OCI-LY3 (cell line): ENCODE data around the gene SNED1.

Experiments used
- H2AFZ ChIP-seq: fragments of 200-600, 300-600 bp; shearing (Covaris generic); 2 replicates; pipeline ENCODE4 v1.6.0; 2014; ENCODE audit warnings: antibody characterized with exemption, low read depth, low read length
- H3K27ac ChIP-seq: fragments of 200-600, 300-600 bp; sonication (generic); 2 replicates; pipeline ENCODE4 v1.5.1; 2014; ENCODE audit warnings: mild to moderate bottlenecking, low read length, moderate library complexity, mixed read lengths
- H3K27me3 ChIP-seq: fragments of 200-600, 300-600 bp; sonication (generic); 2 replicates; pipeline ENCODE4 v1.6.1; 2014; ENCODE audit warnings: low read depth, low read length, mixed read lengths
- H3K36me3 ChIP-seq: fragments of 200-600, 300-600 bp; sonication (generic); replicated peaks from 2 replicates; pipeline ENCODE3; 2014; ENCODE audit warnings: low read depth, low read length, mixed read lengths
- H3K4me1 ChIP-seq: fragments of 300-600, 200-600 bp; sonication (generic); 2 replicates; pipeline ENCODE4 v1.6.1; 2014; ENCODE audit warnings: low read length, mixed read lengths
- H3K4me2 ChIP-seq: fragments of 200-600, 300-600 bp; sonication (generic); 2 replicates; pipeline ENCODE4 v1.6.1; 2014; ENCODE audit warnings: low read length, mixed read lengths
- H3K4me3 ChIP-seq: fragments of 300-600, 200-600 bp; sonication (generic); 2 replicates; pipeline ENCODE4 v1.5.1; 2014; ENCODE audit warnings: antibody characterized with exemption, mild to moderate bottlenecking, low read length, moderate library complexity
- H3K79me2 ChIP-seq: fragments of 300-600, 200-600 bp; shearing (Covaris generic); 2 replicates; pipeline ENCODE4 v1.6.1; 2014; ENCODE audit warnings: mild to moderate bottlenecking, low read length, mixed read lengths
- H3K9ac ChIP-seq: fragments of 300-600, 200-600 bp; shearing (Covaris generic); 2 replicates; pipeline ENCODE4 v1.6.0; 2014; ENCODE audit warnings: mild to moderate bottlenecking, low read length, moderate library complexity
- H3K9me3 ChIP-seq: fragments of 200-600, 300-600 bp; shearing (Covaris generic); 2 replicates; pipeline ENCODE4 v1.6.1; 2014; ENCODE audit warnings: low read length, mixed read lengths; ENCODE audit not compliant: insufficient read depth
- H4K20me1 ChIP-seq: fragments of 200-600, 300-600 bp; sonication (generic); 2 replicates; pipeline ENCODE4 v1.6.1; 2016; ENCODE audit warnings: low read length, mixed read lengths; ENCODE audit not compliant: insufficient read depth
- CTCF ChIP-seq: fragments of 200-600, 300-600 bp; sonication (generic); IDR thresholded peaks from 2 replicates; pipeline ENCODE4 v1.5.1; 2014; ENCODE audit warnings: antibody characterized with exemption, low read length, low read depth
- EZH2phosphoT487 ChIP-seq: fragments of 200-600 bp; shearing (Covaris generic); IDR thresholded peaks from 2 replicates; pipeline ENCODE4 v1.6.1; 2018; ENCODE audit warnings: antibody characterized with exemption, mixed run types, low read depth

The SNED1 gene

GRCh38 chr2:240962300-240963064 is 35.9 kb upstream of the SNED1 start:
- no peaks in the 10 kb centered on the region for H3K27me3 ChIP-seq
- H2AFZ ChIP-seq: no peak overlapping the region
- TF ChIP-seq CTCF: no peak
- TF ChIP-seq EZH2phosphoT487: no peak
- H3K79me2 ChIP-seq: no peaks in the 10 kb centered on the region
- no peak overlapping the region for H3K4me2 ChIP-seq
- H3K9ac ChIP-seq: no peak overlapping the region
- H3K9me3 ChIP-seq: no peaks in the 10 kb centered on the region
- no peaks in the 10 kb centered on the region for H3K4me1 ChIP-seq
- no peak overlapping the region for H3K27ac ChIP-seq
- no peaks in the 10 kb centered on the region for H3K36me3 ChIP-seq
- H3K4me3 ChIP-seq: no peak overlapping the region
- H4K20me1 ChIP-seq: no peaks in the 10 kb centered on the region

DNA sequence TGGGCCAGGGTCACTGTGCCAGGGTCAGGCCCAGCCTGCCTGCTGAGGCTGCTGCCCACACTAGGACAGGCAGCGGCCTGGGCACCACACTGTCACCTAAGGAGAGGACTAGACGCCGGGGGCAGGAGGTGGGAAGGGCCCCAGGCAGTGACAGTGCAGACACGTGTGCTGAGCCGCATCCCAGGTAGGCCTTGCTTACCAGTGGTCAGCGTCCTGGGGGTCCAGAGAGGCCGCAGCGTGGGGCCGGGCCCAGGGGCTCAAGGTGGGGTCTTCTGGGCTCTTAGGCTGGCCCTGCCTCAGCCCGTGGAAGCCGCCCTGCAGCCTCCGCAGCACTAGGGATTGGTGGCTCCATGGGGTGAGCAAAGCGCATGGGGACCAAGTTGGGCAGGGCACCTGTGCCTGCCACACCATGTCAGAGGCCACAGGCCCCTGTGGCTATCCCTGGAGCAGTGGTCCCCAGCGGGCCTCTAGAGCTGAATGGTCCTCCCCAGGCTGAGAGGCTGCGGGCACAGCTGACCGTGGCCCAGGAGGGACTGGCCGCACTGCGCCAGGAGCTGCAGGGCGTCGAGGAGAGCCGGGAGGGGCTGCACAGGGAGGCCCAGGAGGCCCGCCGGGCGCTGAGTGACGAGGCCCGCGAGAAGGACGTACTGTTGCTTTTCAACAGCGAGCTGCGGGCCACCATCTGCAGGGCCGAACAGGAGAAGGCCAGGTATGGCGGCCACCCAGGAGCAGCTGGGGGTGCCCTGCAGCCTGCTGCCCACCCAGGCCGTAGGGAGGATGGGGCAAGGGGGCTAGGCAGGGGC is 35.2 kb upstream of the SNED1 start:
- no peak overlapping the region for H3K9ac ChIP-seq
- H3K36me3 ChIP-seq: no peaks in the 10 kb centered on the region
- no peak overlapping the region for H3K4me2 ChIP-seq
- no peak overlapping the region for H2AFZ ChIP-seq
- no peaks in the 10 kb centered on the region for H3K4me1 ChIP-seq
- no peak overlapping the region for H3K27ac ChIP-seq
- H3K27me3 ChIP-seq: no peaks in the 10 kb centered on the region
- no peaks in the 10 kb centered on the region for H3K79me2 ChIP-seq
- no peaks in the 10 kb centered on the region for H4K20me1 ChIP-seq
- no peak overlapping the region for H3K4me3 ChIP-seq
- TF ChIP-seq EZH2phosphoT487 (no peak), CTCF (no peak)
- no peaks in the 10 kb centered on the region for H3K9me3 ChIP-seq

- Histone ChIP-seq H2AFZ (no peak overlapping the region), H3K4me1 (no peaks in the 10 kb centered on the region), H3K4me3 (no peak overlapping the region), H3K4me2 (no peak overlapping the region), H3K9me3 (no peaks in the 10 kb centered on the region), H3K36me3 (no peaks in the 10 kb centered on the region), H3K27ac (no peak overlapping the region), H4K20me1 (no peaks in the 10 kb centered on the region), H3K9ac (no peak overlapping the region), H3K27me3 (no peaks in the 10 kb centered on the region), H3K79me2 (no peaks in the 10 kb centered on the region)
- TF ChIP-seq CTCF (no peak), EZH2phosphoT487 (no peak)
These were observed 34.3 kb upstream of the SNED1 start for GRCh38 chr2:240963868-240964703.
